NCI-H2227 (cell line): ENCODE measurements around the gene ACBD4.
"Not testable (repeated sequence)": the region's sequence is repeated elsewhere in the genome, so short reads cannot be mapped to it uniquely, and the experiment has no call there.

Source experiments
- DNase-seq: peaks from one replicate; lab custom pipeline; 2025; ENCODE audit not compliant: unreplicated experiment; lab: John Stamatoyannopoulos, UW

The ACBD4 gene

DNA sequence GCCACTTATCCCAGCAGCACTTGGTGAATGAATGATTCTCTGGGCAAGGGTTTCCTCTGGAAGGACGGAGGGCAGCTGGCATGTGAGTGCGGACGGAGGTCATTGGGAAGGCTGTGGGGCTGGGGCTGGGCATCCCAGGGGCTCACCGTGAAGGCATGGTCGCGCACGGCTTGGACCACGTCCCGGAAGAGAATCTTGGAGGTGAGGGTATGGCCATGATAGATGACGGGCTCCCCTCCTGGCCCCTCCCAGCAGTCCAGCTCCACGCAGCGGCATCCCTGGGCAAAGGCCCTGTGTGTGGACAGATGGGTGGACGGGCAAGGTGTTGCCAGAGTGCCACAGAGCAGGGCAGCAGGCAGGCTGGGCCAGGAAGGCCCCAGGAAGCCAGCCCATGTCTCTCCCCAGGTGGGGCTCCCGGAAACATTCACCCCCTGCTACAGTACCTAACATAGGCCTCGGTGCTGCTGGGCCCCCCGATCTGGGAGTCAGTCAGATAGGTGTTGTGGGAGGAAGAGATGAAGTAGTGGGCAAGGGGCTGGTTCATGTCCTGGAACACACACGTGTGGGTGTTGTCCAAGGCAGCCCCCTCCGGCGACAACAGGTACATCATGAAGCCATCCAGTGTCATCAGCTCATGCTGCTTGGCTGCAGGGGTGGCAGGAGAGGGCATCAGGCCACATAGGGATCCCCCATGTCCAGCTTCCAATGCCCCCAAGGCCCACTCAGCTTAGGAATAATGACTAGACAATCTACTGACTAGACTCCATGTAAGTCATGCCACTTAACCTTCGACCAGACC is 17.4 kb upstream of the ACBD4 start:
- no peak for DNase-seq

DNA sequence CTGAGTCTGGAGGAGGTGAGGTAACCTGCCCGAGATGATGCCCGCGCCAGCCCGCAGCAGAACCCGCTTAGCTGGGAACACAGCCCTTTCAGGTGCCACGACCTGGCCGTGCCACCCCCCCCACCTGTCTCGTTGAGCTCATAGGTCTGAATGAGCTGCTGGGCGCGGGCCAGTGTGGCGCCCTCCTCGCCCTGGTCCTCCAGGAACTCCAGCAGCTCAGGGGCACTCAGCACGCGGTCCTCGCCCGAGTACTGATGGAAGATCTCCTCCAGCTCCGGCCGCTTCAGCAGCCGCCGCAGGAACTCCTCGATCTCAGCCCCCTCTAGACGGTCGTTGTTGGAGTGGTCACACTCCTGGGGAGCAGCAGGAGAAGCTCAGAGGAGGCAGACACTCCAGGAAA is 16.8 kb upstream of the ACBD4 start:
- no peak for DNase-seq

DNA sequence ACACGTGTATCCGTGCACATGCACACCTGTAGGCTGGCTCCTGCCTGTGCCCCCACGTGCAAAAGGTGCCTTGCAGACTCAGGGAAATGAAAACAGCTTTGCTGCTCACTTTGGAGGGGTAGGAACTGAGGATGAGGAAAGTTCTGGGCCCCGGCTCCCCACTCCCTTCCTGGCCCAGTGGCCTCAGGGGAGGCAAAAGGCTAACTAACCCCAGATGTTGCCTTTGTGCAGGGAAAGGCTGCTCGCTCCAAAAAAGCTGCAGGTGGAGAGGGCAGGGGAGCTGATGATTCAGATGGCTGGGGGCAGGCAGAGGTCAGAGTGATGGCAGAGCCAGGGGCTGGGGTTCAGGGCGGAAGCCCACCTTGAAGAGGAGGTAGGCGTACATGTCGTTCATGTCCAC is 15.5 kb upstream of the ACBD4 start:
- DNase-seq: no peak

GRCh38 chr17:45120558-45120957 is 14.9 kb upstream of the ACBD4 start:
- no peak for DNase-seq

GRCh38 chr17:45121055-45121454 is 14.4 kb upstream of the ACBD4 start:
- no peak for DNase-seq

DNA sequence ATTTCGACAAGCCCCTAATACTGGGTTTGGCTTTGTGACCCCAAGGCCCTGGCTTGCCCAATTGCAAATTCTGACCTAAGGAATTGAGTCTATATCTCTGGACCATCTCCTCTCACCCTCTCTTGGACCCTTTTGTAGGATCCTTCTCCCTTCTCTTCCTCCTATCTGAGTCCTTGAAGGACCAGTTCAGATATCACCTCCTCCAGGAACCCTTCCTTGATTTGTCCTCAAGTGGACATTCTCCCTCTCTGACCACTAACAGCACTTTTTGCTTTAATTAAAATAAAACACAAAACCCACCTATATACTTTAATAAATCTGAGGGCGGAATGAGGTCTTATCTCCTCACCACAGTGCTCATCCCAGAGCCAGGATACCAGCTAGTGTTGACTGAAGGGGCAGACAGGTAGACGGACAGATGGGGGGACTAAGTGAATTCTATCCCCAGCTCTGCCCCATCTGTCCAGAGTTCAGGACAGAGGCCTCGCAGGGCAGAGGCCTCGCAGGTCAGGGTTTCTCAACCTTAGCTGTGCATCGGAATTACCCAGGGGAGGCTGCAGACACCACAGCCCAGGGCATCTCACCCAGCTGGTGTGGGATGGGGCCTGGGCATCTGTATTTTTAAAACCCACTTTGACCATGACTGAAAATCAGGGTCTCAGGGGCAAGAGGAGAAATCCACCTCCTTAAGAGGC is 12.3 kb upstream of the ACBD4 start:
- DNase-seq: no peak

GRCh38 chr17:45123930-45124796 is 11.3 kb upstream of the ACBD4 start:
- DNase-seq: peak; percentile 55

DNA sequence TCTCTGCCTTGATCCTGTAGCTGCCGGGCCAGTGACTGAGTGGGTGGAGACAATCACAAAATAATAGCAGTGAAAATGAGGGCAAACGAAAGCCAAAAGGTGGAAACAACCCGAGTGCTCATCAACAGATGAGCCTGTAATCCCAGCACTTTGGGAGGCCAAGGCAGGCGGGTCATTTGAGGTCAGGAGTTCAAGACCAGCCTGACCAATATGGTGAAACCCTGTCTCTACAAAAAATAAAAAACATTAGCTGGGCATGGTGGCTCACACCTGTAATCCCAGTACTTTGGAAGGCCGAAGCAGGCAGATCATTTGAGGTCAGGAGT is 10.7 kb upstream of the ACBD4 start:
- not testable (repeated sequence) for DNase-seq

DNA sequence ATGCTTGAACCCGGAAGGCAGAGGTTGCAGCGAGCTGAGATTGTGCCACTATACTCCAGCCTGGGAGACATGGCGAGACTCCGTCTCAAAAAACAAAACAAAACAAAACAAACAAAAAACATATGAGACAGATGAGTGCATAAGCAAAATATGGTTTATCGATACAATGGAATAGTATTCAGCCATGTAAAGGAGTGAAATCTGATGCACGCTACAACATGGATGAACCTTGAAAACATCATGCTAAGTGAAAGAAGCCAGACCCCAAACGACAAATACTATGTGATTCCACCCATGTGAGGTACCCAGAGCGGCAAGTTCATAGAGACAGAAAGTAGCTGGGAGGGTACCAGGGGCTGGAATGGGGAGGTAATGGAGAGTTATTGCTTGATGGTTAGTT is 10.0 kb upstream of the ACBD4 start:
- DNase-seq: no peak

DNA sequence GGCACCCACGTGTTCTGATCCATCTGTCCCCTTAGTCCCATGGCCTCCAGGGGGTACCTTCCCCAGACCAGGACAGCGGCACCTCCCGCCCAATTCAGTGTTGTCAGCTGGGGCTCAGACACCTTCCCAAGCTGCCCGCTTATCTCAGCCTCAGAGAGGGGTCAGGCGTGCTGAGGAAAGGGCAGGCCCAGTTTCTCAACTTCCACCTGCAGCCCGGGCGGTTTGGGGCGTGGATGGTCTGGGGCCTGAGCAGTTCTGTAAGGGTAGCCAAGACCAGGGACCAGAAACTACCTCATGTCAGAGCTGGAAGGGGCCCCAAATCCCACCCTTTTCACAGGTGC is 8.3 kb upstream of the ACBD4 start:
- no peak for DNase-seq

DNA sequence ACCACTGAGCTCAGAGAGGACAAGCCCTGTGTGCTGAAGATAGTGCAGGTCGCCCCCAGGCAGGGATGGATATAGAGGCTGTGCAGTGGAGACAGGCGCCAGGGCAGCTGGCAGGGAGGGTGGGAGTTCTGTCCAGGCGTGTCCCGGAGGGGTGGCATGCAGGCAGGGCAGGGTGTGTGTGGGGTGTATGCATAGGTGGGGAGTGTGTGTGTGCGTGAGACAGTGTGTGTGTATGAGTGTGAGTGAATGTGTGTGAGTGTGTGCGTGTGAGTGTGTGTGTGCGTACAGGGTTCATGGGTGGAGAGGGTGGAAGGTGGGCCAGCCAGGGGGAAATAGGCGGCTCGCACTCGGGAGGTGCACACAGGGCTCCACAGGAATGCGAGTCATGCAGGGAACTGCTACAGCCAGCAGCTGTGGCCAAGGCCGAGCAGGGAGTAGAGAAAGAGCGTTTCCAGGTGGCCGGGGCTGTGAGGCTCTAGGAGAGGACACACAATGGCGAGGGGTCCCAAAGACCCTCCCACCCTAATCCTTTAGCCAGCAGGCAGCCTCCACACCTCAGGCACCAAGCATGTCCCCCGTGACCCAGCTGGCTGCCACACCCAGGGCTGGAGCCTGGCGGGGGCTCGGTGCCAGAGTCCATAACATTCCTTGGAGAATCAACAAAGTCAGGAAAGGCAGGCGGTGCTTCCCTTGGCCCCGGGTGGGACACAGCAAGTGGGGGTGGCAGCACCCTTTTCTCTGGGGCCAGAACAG is 7.8 kb upstream of the ACBD4 start:
- DNase-seq: no peak

GRCh38 chr17:45128331-45128730 is 7.2 kb upstream of the ACBD4 start:
- DNase-seq: no peak

DNA sequence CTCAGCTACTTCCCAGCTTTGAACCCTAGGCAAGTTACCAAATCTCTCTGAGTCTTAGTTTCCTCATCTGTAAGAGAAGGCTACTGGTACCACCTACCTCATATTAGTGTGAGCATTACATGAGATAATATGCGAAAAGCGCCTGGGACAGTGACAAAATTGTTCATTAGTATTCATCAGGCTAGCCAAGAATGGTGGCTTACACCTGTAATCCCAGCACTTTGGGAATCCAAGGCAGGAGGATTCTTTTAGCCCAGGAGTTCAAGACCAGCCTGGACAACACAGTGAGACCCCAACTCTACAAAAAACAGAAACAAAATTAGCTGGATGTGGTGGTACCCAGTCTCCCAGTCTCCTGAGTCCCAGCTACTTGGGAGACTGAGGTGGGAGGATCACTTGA is 6.5 kb upstream of the ACBD4 start:
- no peak for DNase-seq

DNA sequence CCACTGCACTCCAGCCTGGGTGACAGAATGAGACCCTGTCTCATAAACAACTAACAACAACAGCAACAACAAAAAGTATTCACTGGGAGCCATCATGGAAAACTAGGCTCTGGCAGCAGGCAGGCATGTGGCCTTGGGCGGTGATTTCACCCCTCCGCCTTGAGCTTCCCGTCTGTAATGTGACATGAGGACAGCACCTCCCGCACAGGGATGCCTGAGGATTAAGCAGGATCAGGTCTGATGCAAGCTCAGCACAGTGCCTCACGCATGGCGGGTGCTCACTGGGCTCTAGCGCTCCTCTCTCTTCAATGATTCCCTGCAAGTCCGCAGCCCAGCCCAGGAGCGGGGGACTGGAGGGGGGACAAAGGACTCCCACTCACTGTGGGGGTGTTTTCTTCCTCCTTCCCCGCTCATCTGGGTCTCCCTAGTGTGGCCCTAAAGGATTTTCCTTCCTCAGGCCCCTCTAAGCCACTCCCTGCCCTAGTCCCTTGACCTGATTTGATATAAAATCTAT is 6.0 kb upstream of the ACBD4 start:
- DNase-seq: peak; percentile 32

DNA sequence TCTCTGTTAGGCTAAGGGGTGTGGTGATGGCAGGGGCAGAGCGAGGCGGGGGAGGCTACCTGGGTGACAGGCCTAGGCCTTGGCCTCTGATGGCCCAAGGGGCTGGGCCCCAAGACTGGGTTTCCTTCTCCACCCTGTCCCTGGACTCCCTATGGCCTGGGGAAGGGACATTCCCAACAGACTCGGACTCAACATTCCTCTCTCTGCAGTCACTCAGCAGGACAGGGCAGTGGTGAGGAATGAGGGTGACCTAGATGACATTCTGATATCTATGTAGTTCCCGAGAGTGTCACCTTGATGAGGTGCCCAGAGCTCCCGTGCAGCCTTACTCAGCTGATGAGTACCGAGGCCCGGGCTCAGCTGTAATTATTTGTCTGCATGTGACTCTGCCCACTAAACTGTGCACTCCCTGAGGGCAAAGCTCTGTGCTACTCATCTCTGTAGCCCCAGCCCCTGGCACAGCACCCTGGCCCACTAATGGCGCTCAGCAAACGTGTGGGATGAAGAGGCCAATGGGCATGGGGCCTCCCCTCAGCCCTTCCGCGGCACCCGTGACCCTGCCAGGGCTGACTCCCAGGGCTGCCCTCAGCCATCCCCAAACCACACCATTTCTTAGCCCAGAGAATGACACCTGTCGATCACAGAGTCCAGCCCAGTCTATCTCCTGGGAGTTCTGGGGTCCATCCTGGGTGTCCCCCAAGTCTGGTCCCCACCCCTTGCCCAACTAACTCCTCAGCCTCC is 5.4 kb upstream of the ACBD4 start:
- no peak for DNase-seq

DNA sequence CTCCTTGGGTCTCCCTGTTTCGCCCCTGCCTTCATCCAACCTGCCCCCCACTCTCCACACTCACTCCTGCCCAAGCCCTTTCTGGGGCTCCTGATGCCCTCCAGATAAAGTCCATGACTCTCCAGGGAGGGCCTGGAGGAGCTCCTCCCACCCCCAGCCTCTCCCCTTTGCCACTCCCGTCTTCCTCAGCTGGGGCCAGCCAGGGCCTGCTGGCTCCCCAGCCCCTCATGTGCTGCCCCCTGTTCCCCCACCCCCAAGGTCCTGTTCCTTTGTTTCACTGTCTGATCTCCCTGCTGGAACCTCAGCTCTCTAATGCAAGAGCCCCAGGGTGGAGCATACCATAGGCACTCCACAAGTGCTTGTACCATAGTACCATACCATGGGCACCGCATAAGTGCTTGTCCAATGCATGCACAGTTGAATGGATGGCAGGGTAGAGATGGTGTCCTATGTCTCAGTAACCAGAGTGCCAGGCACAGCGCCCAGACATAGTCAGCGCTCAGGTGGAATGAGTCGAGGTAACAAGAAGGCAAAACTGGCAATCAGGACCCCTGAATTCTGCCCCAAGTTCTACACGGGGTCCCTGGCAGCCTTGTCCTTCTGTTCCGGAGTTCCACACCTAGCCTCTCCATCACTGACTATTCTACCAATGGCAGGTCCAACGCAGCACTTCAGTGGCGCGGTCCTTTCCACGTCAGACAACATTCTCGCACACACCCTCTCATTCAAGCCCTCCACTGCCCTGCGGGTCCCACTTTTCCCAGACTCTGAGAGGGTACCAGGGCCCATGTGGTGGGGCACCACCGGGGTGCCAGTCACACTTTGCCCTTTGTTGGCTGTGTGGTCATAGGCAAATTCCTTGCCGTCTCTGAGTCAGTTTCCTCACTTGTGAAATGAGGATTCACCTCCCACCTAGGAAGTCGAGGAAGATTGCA is 4.5 kb upstream of the ACBD4 start:
- DNase-seq: no peak

- peak; percentile 81 for DNase-seq
Observed at GRCh38 chr17:45131616-45132319, 3.7 kb upstream of the ACBD4 start.

DNA sequence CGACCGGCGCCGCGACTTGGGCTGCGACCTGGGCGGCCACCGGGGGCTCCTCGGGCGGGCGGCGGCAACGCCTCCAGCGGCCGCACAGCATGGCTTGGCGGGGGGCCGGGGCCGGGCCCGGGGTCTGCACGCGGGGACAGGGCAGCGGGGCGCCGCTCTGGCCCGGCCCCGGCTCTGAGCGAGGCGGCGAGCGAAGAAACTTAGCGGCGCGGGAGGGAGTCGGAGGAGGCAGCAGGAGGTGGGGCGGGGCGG is 3.2 kb upstream of the ACBD4 start, which contains the start of gene PLCD3:
TSS of gene PLCD3 (minus strand) at position 196 of the 252 bp plus-strand sequence. CDS start at position 91, 105 bp downstream.
- no peak for DNase-seq
